ENCODE measurements around the gene MARK3.

DNA sequence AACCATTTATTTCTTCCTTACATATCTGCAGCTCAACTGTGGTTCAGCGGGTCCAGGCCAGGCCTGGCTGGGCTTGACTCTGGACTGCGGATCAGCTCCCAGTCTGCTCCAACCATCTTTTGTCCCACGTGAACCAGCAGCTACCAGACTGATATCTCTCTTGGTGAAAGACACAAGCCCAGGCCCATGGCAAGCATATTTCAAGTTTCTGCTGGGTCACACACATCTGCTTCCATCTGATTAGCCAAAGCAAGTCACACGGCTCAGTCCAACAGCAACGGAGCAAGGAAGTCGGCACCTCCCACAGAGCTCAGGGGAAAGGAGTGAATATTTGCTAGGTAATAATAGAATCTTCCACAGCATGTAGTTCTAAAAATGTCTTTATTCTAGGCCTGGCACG, 24.7 kb upstream of the MARK3 start:
- TF ChIP-seq CTCF (IDR thresholded peaks at IDR 0.05) (no peak), EP300 (IDR thresholded peaks at IDR 0.05) (no peak), POLR2A (IDR thresholded peaks at IDR 0.05) (no peak), POLR2AphosphoS5 (IDR thresholded peaks at IDR 0.05) (no peak)
